ENCODE measurements around the gene ARHGEF2.
A peak's percentile ranks its signal among the peaks of the same experiment; 100 is the strongest.
"Not testable (repeated sequence)": the region's sequence is repeated elsewhere in the genome, so short reads cannot be mapped to it uniquely, and the experiment has no call there.

ARHGEF2 gene

DNA sequence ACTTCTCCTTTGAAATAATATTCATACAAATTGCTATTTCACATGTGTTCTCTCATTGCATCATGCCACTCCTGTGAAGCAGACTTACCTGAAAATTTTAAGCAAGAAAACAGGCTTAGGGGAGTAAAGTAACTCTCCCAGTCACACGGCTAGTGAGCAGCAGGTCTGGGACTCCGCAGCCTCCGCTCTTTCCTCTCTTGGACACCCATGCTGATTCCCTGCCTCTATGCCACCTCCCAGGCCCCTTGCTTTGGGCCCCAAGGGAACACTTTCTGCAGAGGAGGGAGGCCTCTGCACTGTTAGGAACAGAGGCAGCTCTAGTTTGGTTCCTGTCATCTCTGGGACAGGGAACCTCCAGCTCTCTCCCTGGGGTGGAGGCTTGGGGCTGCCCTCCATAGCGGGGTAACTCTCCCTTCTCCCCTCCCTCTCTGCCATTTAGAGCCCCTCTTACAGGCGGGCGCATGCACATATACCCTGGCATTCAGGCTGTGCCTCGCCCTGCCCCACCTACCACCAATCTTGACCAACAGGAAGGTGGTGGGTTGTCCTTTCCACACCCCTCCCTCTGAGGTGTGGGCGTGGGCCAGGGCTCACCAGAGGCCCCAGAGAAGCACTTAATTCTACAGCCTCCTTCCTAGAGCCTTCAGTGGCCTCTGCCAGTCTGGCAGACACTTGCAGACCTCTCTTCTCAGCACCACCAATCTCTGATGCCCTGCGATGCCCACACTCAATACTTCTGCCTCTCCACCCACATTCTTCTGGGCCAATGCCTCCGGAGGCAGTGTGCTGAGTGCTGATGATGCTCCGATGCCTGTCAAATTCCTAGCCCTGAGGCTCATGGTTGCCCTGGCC, 37.1 kb downstream of the ARHGEF2 start, which contains the start of gene RXFP4:
RXFP4 (plus strand) TSS at position 646 of the 852 bp plus-strand sequence; CDS start at position 718, 72 bp downstream.
- no peak for DNase-seq

GRCh38 chr1:155940482-155940992, 37.8 kb downstream of the ARHGEF2 start:
- no peak for DNase-seq

DNA sequence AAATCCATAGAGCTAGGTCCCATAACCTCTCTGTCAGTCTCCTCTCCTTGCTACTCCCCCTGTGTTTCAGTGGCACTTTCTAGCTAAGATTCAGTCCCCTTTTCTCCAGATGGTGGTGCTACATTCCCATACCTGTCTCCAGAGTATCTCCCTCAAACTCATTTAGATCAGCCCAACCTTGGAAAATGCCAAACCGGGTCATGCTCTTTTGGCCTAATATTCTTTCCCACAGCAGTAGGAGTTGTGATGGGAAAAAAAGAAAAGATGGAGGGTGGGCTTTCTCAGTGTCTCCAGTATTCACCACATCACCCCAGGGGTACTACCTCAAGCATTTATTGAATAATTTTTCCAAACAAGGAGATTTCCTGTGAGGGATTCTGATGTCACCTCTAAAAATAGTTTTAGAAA, 40.1 kb downstream of the ARHGEF2 start:
- DNase-seq, result peak; percentile 6

DNA sequence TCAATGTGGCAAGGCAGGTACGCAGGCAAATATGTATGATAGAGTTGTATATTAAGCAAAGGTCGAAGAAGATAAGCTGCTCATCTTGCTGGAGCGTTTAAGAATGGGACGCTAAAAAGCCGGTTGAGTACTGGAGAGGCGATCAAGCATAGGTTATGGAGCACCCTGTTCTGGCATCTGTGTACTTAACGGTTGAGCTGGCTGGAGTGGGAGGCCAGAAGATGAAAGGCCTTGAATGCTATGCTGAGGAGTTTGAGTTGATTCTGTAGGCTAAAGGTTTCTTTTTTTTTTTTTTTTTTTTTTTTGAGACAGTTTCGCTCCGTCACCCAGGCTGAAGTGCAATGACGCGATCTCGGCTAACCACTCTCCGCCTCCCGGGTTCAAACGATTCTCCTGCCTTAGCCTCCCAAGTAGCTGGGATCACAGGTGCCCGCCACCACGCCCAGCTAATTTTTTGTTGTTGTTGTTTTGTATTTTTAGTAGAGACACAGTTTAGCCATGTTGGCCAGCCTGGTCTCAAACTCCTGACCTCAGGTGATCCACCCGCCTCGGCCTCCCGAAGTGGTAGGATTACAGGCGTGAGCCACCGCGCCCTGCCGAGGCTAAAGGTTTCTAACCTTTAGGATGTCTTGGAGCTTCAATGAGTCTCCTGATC, 43.3 kb downstream of the ARHGEF2 start:
- DNase-seq, result no peak

GRCh38 chr1:155934097-155934935, 44.0 kb downstream of the ARHGEF2 start, which contains the start of gene KHDC4:
Gene KHDC4 (minus strand): TSS chr1:155934413. CDS start chr1:155934373, 40 bp downstream.
- peak; percentile 96 for DNase-seq

DNA sequence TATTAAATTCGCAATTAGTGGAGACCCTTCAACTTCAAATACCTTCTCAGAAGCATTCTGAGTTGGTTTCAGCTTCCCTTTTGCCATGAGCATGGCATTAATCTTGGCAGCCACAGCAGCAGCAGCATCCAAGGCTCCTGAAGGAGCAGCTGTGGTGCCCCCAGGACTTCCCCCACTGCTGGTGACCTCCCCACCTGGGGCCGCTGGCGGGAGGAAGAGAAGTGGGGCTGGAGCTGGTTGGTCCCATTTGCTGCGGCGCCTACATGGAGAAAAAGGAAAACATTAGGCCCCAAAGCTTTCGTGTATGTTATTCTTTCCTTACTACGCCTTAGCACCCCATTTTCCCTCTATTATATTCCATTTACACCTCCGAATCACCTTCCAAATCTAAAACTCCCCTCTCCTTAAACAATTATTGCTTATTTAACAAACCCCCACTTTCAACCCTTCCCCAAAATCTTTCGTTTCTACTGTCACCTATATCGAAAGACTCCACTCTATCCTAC, 44.7 kb downstream of the ARHGEF2 start:
- DNase-seq, result no peak

DNA sequence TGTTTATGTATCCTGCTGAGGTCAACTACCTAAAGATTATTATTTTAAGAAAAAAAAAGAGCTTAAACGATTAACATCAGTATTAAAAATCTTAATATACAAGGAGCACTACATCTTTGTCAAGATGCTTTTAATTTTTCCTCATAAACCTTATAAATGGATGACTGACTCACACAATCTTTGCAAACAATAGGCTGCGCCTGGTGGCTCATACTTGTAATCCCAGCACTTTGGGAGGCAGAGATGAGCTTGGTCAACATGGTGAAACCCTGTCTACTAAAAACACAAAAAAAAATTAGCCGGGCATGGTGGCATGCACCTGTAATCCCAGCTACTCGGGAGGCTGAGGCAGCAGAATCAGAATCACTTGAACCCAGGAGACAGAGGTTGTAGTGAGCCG, 45.9 kb downstream of the ARHGEF2 start:
- no peak for DNase-seq

GRCh38 chr1:155932081-155932480, 46.3 kb downstream of the ARHGEF2 start:
- DNase-seq, result no peak

DNA sequence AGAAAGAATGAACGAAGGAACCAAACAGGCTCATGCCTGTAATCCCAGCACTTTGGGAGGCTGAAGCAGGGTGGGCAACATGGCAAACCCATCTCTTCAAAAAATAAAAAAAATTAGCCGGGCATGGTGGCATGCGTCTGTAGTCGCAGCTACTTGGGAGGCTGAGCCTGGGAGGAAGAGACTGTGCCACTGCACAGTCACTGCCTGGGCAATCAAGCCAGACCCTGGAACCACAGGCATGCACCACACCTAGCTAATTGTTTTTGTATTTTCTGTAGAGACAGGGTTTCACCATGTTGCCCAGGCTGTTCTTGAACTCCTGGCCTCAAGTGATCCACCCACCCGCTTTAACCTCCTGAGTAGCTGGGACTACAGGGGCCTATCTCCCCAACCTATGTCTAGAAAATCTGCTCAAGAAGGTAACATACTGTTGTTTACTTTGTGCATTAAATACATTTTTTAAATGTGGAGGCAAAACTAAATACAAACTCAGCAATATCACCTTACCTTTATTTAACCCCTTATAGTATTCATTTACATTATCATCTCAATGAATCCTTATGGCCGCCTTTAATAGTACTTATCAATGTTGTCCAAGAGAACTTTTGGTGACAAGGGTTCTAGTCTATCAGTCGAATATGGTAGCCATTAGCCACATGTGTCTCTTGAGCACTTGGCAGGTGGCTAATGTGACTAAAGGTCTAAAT, 46.9 kb downstream of the ARHGEF2 start:
- DNase-seq, result no peak

GRCh38 chr1:155930725-155931124, 47.6 kb downstream of the ARHGEF2 start:
- DNase-seq, result not testable (repeated sequence)

GRCh38 chr1:155929057-155929456, 49.3 kb downstream of the ARHGEF2 start:
- no peak for DNase-seq

DNA sequence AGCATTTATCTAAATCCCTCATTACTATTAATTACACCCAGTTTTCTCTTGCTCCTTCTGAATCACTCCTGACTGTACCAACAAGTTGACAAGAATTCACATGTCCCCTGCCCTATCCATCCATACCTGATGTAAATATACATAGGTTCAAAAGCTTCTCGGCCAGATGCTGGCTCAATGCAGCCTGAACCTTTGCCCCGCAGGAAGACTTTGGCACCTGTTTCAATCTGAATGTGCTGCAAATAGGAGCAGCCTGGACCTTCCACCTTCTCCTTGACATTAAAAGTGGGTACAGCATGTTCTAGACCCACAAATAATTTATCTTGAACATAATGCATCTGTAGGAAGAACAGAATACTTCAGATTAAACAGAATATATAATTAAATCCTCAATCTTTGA, 52.8 kb downstream of the ARHGEF2 start:
- DNase-seq, result no peak

DNA sequence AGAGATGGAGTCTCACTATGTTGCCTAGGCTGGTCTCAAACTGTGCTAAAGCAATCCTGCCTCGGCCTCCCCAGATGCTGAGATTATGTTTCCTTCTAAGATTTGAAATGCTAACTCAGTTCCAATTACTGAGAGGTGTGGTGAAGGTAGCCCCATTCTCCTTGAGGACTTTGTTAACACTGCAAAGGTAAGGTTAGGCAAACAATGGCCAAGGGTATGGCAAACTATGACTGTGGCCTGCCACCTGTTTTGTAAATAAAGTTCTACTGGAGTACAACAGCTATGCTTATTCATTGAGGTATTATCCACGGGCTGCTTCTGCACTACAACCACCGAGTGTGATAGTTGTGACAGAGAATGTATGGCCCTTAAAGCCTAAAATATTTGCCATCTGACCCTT, 57.6 kb downstream of the ARHGEF2 start:
- DNase-seq, result no peak

GRCh38 chr1:155919801-155920200, 58.5 kb downstream of the ARHGEF2 start:
- no peak for DNase-seq

DNA sequence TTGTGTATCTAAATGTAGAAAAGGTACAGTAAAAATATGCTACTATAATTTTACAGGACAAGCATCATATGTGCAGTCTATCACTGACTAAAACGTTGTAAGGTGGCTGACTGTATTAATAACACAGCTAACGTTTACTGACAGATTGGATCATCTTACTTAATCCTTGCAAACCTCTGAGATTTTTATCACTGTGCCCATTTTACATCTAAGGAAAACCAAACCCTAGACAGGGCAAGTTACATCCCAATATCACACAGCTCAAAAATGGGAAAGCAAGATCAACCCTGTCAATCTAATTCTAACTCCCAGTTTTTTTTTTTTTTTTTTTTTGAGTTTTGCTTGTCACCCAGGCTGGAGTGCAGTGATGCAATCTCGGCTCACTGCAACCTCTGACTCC, 59.7 kb downstream of the ARHGEF2 start:
- DNase-seq, result no peak

- DNase-seq, result no peak
Observed at GRCh38 chr1:155913969-155914757, 64.2 kb downstream of the ARHGEF2 start.

GRCh38 chr1:155912056-155912536, 66.3 kb downstream of the ARHGEF2 start:
- no peak for DNase-seq

GRCh38 chr1:155911156-155912055, 66.9 kb downstream of the ARHGEF2 start, which contains the start of gene RIT1:
Gene RIT1 (minus strand): TSS chr1:155911349. CDS start chr1:155910761, 588 bp downstream.
- no peak for DNase-seq

- no peak for DNase-seq
Observed at GRCh38 chr1:155910621-155911121, 67.7 kb downstream of the ARHGEF2 start.

- no peak for DNase-seq
Observed at GRCh38 chr1:155909894-155910293, 68.5 kb downstream of the ARHGEF2 start.
